ENCODE measurements around the gene HOXA3. TPM values are rescaled to one million over a fixed set of nuclear protein-coding genes. Genes with fewer than 3 reads are reported as not detected.
A peak's percentile ranks its signal among the peaks of the same experiment; 100 is the strongest.

The HOXA3 gene
- polyA plus RNA-seq, 1 donor (not counting 4 experiments of a cell fraction or from before 2014, with no cell fraction given) = 0.58 TPM

DNA sequence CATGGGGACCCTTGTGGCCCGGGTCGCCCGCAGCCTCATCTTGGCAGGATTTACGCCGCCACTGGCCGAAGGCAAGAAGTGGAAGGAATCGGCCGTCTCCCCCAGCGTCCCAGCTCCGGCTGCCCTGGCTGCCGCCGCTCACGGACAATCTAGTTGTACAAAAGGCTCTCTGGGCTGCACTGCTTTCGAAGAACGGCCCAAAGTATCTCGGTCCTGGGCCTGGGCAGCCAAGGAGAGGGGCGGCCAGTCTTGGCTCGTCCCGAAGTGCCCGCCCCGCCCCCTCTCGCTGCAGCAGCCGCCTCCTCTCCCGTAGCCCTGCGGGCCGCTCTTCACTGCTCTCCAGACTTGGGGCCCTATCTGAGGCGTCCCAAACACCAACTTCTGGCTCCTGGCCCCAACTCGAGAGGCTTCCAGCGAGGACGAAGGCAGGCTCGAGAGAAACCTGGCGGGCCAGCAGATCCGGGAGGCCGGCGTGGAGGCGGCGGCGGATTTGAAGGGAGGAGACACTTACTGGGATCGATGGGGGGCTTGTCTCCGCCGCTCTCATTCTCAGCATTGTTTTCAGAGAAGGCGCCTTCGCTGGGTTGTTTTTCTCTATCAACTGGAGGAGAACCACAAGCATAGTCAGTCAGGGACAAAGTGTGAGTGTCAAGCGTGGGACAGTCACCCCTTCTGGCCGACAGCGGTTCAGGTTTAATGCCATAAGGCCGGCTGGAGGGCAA, 12.1 kb upstream of the HOXA3 start:
- Histone ChIP-seq H3K9me1 (ENCODE audit: control insufficient read depth, extremely low read depth, insufficient read depth, low read length) (no peaks in the 10 kb centered on the region), H3K4me3 (ENCODE audit: control insufficient read depth in 2 of 3, extremely low read depth in 1 of 3, insufficient read depth in 2 of 3, low read depth in 1 of 3, low read length in 3 of 3) (peak overlapping the region; percentile 78 to 94 (median 84)), H3K27me3 (ENCODE audit: control insufficient read depth, extremely low read depth, insufficient read depth, low read length) (no peaks in the 10 kb centered on the region), H3K4me1 (ENCODE audit: control insufficient read depth, extremely low read depth, insufficient read depth, low read length) (peaks cover 27% of the 10 kb centered on the region), H3K9ac (ENCODE audit: control insufficient read depth, extremely low read depth, insufficient read depth, low read length) (peak overlapping the region; percentile 83), H3K4me2 (ENCODE audit: control insufficient read depth, extremely low read depth, insufficient read depth, low read depth, low read length) (peak overlapping the region; percentile 98), H3K79me2 (ENCODE audit: control insufficient read depth, insufficient read depth, low read length) (peaks cover 75% of the 10 kb centered on the region), H2AFZ (ENCODE audit: control insufficient read depth, low read length) (peak overlapping the region; percentile 95), H3K36me3 (ENCODE audit: control insufficient read depth in 2 of 2, extremely low read depth in 1 of 2, insufficient read depth in 2 of 2, low read length in 2 of 2) (peaks cover 4 to 10% of the 10 kb centered on the region in 2 experiments), H3K9me3 (ENCODE audit: control insufficient read depth, low read depth, low read length) (no peaks in the 10 kb centered on the region), H3K27ac (ENCODE audit: control insufficient read depth, insufficient read depth, low read length) (peak overlapping the region; percentile 87), H4K20me1 (ENCODE audit: control insufficient read depth, extremely low read depth, insufficient read depth, low read length) (no peaks in the 10 kb centered on the region)
- TF ChIP-seq, protein P1, sequence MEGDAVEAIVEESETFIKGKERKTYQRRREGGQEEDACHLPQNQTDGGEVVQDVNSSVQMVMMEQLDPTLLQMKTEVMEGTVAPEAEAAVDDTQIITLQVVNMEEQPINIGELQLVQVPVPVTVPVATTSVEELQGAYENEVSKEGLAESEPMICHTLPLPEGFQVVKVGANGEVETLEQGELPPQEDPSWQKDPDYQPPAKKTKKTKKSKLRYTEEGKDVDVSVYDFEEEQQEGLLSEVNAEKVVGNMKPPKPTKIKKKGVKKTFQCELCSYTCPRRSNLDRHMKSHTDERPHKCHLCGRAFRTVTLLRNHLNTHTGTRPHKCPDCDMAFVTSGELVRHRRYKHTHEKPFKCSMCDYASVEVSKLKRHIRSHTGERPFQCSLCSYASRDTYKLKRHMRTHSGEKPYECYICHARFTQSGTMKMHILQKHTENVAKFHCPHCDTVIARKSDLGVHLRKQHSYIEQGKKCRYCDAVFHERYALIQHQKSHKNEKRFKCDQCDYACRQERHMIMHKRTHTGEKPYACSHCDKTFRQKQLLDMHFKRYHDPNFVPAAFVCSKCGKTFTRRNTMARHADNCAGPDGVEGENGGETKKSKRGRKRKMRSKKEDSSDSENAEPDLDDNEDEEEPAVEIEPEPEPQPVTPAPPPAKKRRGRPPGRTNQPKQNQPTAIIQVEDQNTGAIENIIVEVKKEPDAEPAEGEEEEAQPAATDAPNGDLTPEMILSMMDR (optimal IDR thresholded peaks at IDR 0.05 in 1 of 3, IDR thresholded peaks at IDR 0.05 in 1 of 3, conservative IDR thresholded peaks at IDR 0.05 in 1 of 3; ENCODE audit: extremely low read depth in 1 of 3, insufficient read depth in 2 of 3, low read length in 3 of 3) = peak in 2 of 3 experiments; percentile 33 to 40
- no peak for TF ChIP-seq EZH2 (IDR thresholded peaks at IDR 0.05; ENCODE audit: low read length)
- DNase-seq (ENCODE audit: low read depth, low spot score) (no peak), FAIRE-seq (no peak)
- dilution Hi-C loops (cut with MboI; ENCODE audit: extremely low pct_ligation_motif_present, low sequenced_read_pairs) = no loop called here

DNA sequence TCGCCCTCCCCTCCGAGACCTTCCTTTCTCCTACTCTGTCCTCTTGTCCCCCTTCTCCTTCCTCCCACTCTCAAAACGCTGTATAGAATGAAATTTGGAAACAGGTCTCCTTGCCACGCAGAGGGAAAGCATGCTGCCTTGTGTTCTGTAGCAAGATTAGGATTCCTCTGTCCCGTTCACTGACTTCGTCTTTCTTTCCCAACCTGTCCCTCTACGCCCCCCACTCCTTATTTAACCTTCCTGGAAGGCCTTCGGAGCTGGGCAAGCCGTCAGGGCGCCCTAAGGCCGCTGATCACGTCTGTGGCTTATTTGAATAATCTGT, 11.6 kb upstream of the HOXA3 start:
- H3K4me3 ChIP-seq (ENCODE audit: control insufficient read depth in 2 of 3, extremely low read depth in 1 of 3, insufficient read depth in 2 of 3, low read depth in 1 of 3, low read length in 3 of 3) = peak overlapping the region; percentile 78 to 94 (median 84)
- dilution Hi-C loops (cut with MboI; ENCODE audit: extremely low pct_ligation_motif_present, low sequenced_read_pairs) = no loop called here

More for the DNA sequence above, 11.6 kb upstream of the HOXA3 start:
- Histone ChIP-seq H3K36me3 (ENCODE audit: control insufficient read depth in 2 of 2, extremely low read depth in 1 of 2, insufficient read depth in 2 of 2, low read length in 2 of 2) (peaks cover 4 to 10% of the 10 kb centered on the region in 2 experiments), H3K27ac (ENCODE audit: control insufficient read depth, insufficient read depth, low read length) (peak overlapping the region; percentile 87), H3K4me1 (ENCODE audit: control insufficient read depth, extremely low read depth, insufficient read depth, low read length) (peaks cover 32% of the 10 kb centered on the region), H4K20me1 (ENCODE audit: control insufficient read depth, extremely low read depth, insufficient read depth, low read length) (no peaks in the 10 kb centered on the region), H2AFZ (ENCODE audit: control insufficient read depth, low read length) (peak overlapping the region; percentile 9), H3K9me3 (ENCODE audit: control insufficient read depth, low read depth, low read length) (no peaks in the 10 kb centered on the region), H3K4me2 (ENCODE audit: control insufficient read depth, extremely low read depth, insufficient read depth, low read depth, low read length) (peak overlapping the region; percentile 98), H3K27me3 (ENCODE audit: control insufficient read depth, extremely low read depth, insufficient read depth, low read length) (no peaks in the 10 kb centered on the region), H3K9me1 (ENCODE audit: control insufficient read depth, extremely low read depth, insufficient read depth, low read length) (no peaks in the 10 kb centered on the region), H3K79me2 (ENCODE audit: control insufficient read depth, insufficient read depth, low read length) (peaks cover 76% of the 10 kb centered on the region), H3K9ac (ENCODE audit: control insufficient read depth, extremely low read depth, insufficient read depth, low read length) (peak overlapping the region; percentile 83)
- TF ChIP-seq, protein P1 (optimal IDR thresholded peaks at IDR 0.05 in 1 of 3, IDR thresholded peaks at IDR 0.05 in 1 of 3, conservative IDR thresholded peaks at IDR 0.05 in 1 of 3; ENCODE audit: extremely low read depth in 1 of 3, insufficient read depth in 2 of 3, low read length in 3 of 3) = no peak
- no peak for TF ChIP-seq EZH2 (IDR thresholded peaks at IDR 0.05; ENCODE audit: low read length)
- FAIRE-seq = no peak
- no peak for DNase-seq (ENCODE audit: low read depth, low spot score)

Measured in keratinocyte (primary cell).